ENCODE measurements around the gene COL11A2.
"Not testable (repeated sequence)": the region's sequence is repeated elsewhere in the genome, so short reads cannot be mapped to it uniquely, and the experiment has no call there.

COL11A2 gene

DNA sequence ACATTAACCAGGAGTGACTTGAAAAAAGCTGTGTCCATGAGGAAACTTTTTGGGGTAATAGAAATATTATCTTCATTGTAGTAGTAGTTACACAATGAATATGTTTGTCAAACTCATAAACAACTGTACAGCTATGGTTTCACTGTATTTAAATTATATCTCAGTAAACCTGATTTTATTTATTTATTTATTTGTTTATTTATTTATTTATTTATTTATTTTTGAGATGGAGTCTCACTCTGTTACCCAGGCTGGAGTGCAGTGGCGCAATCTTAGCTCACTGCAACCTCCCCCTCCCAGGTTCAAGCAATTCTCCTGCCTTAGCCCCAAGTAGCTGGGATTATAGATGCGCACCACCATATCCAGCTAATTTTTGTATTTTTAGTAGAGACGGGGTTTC lies 41.7 kb downstream of the COL11A2 start:
- not testable (repeated sequence) for DNase-seq

GRCh38 chr6:33147807-33148666 lies 44.2 kb downstream of the COL11A2 start:
- DNase-seq: no peak

DNA sequence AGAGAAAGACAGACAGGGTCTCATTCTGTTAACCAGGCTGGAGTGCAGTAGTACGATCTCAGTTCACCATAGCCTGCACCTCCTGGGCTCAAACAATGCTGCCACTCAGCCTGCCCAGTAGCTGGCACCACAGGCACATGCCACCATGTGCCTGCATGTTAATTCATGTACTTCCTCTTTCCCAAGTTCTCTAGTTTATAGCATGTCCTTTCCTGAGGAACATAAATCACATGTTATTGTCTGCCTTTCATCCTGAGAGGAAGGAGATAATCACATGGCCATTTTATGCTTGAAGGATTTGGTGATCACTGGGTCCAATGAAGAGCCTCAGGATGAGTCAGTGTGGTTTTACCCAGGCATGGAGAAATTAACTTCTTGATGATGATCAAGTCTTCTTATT lies 47.9 kb downstream of the COL11A2 start:
- peak; percentile 81 for DNase-seq

DNA sequence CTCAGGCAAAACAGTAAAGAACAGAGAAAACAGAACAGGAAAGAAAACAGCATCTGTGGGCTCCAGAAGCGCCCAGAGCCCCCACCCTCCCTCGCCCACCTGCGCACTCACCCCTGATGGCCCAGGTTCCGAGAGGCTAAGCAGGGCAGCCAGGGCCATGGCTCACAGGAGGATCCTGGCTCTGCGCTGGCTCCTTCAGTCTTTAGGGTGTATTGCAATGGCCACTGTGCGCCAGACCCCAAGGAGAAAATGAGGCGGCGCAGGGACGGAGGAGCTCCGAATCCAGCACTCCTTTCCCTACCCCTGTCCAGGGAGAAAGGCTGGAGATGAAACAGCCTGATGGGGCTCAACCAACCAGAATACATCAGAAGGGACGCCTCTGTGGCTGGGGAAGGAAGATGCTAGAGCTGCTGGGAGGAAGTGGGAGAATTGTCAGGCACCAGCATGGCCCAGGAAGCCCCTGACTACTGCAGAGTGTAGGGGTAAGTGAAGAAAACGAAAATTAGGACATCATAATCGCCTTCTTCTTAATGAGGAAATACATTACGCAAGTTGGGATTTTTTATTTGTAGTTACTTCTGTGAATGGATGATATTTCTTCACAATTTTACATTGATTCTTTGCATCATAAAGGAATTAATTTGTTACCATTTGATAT lies 49.0 kb downstream of the COL11A2 start:
- DNase-seq: no peak

GRCh38 chr6:33142501-33143070 lies 49.7 kb downstream of the COL11A2 start:
- no peak for DNase-seq

DNA sequence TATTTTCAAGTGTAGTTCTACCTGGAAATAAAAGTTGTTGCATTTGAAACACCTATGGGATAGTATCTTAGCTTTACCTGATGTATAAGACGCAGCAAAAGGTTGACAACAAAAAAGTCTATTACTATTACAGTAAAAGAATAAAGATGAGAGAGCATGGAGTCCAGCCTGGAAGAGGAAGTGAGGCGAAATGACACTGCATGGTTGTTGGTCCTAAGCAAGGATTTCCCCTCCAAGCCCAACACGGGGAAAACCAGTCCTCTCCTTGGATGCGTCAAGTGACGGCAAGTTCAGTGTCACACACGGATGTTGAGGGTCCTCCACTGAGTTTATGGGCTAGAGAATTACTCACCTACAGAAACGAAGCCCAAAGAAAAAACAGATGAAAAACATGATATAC lies 51.7 kb downstream of the COL11A2 start:
- DNase-seq: no peak

DNA sequence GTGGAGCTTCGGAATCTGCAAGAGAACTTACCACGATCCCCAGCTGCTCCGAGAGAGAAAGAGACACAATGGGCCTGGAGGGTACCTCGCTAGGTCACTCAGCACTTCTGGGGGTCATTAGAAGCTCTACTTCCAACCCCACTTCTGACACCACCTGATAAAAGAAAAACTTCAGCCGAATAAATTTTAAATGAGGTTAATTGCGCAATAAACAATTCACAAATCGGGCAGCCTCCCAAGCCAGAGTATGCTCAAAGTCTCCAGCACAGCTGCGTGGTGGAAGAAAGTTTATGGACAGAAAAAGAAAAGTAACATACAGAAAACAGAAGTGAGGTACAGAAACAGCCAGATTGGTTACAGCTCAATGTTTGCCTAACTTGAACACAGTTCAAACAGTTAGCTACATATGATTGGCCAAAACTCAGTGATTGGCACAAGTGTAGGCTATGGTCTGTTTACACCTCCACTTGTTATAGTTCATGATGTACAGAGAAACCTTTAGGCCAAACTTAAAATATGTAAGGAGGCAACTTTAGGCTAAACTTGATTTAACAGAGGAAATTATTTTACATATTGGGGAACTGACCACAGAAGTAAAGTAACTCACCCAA lies 52.6 kb downstream of the COL11A2 start:
- no peak for DNase-seq

- no peak for DNase-seq
Observed at GRCh38 chr6:33136310-33136900, 55.9 kb downstream of the COL11A2 start.

DNA sequence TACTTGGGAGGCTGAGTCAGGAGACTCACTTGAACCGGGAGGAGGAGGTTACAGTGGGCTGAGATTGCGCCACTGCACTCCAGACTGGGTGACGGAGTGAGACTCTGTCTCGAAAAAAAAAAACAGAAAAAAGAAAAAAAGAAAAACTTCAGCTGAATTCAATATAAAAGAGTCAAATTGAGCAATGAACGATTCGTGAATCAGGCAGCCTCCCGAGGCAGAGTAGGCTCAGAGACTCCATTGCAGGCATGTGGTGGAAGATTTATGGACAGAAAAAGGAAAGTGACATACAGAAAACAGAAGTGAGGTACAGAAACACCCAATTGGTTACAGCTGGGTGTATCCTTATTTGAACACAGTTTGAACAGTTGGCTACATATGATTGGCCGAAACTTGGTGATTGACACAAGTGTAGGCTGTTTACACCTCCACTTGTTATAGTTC lies 60.2 kb downstream of the COL11A2 start:
- no peak for DNase-seq

- DNase-seq: no peak
Observed at GRCh38 chr6:33128318-33128717, 63.9 kb downstream of the COL11A2 start.

GRCh38 chr6:33126101-33126714 lies 66.1 kb downstream of the COL11A2 start:
- DNase-seq: peak; percentile 28

- no peak for DNase-seq
Observed at GRCh38 chr6:33124947-33125346, 67.3 kb downstream of the COL11A2 start.

DNA sequence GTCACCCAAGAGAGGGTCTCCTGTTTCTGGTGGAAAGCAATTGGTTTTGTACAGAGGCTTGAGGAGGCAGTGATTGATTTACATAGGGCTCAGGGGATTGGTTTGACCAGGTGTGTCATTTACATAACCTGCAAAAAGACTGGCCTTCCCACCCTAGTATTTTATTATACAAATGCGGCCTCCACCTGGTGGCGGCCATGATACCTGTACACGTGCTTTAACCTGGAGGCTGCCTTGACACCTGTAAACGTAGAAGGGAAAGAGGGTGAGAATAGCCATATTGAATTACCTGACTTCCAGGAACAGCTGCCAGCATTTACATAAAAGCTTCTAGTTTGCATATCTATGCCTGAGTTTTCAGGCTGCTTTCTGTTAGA lies 67.8 kb downstream of the COL11A2 start:
- DNase-seq: no peak

GRCh38 chr6:33123732-33124524 lies 68.3 kb downstream of the COL11A2 start:
- DNase-seq: peak; percentile 35

DNA sequence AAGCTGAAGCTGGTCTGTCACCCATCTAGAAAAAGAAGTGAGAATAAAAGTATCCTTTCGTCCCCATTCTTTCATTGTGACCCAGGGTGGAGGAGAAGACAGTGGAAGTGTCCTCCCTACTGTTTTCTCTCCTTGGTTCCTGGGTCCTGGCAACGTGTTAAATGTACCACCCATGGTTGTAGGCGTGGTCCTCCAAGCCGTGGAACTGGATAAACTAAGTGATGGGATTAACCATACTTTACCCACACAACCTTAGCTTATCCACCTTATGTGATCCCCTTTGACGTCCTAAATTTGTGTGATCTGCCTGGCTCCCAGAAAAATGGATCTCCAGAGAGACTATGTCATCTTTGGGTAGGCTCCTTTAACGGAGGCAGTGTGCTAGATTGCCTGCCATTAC lies 69.1 kb downstream of the COL11A2 start:
- no peak for DNase-seq

DNA sequence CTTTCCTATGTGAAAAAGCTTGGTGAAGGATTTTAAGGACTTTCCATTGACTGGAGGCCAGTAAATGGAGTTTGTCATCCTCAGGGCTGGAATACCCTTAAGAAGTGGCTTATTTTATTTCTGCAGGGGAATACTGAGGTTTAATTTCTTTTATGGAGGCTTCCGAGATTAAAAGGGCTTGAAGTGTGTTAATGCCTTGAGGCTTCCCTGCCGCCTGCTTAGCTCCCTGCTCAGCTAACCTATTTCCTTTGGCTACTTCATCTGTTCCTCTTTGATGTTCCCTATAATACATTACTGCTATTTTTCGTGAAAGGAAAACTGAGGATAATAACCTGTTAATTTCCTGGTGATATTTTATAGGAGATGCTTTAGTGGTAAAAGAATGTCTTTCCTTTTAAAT lies 72.3 kb downstream of the COL11A2 start:
- no peak for DNase-seq

DNA sequence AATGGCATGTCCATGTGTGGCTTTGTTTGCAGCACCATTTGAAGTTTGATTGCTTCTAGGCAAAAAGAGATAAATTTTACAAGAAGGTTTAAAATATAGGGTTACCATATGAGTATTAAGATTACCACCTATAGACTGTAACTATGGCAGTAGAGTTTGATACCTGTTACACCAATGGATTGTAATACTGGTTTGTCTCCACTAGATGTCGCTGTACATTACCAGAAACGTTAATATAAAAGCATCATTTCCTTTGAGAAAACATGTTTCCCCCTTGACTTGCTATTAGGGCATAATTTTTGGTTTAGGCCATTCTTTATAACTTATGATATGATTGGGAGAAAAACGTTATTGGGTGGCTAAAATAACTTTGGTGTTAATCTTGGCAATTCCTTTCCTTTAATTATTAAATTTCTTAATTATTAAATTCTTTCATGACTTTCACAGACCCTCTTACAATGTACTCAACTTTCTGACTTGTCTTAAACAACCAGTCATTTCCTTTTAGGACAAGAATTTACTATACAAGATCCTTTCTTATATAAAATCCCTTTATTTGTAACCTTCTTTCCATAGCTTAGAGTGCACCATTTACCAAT lies 73.6 kb downstream of the COL11A2 start:
- no peak for DNase-seq

DNA sequence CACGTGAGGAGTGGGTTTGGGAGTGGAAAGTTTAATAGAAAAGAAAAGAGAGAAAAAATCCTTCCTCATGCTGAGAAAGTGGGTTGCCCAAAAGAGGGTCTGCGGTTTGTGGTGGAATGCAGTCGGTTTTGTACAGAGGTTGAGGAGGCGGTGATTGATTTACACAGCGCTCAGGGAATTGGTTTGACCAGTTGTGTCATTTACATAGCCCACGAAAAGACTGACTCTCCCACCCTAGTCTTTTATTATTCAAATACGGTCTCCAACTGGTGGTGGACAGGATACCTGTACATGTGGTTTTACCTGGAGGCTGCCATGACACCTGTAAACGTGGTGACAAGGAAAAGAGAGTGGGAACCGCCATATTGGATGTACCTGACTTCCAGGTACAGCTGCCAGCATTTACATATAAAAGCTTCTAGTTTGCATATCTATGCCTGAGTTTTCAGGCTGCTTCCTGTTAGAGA lies 74.4 kb downstream of the COL11A2 start:
- no peak for DNase-seq

DNA sequence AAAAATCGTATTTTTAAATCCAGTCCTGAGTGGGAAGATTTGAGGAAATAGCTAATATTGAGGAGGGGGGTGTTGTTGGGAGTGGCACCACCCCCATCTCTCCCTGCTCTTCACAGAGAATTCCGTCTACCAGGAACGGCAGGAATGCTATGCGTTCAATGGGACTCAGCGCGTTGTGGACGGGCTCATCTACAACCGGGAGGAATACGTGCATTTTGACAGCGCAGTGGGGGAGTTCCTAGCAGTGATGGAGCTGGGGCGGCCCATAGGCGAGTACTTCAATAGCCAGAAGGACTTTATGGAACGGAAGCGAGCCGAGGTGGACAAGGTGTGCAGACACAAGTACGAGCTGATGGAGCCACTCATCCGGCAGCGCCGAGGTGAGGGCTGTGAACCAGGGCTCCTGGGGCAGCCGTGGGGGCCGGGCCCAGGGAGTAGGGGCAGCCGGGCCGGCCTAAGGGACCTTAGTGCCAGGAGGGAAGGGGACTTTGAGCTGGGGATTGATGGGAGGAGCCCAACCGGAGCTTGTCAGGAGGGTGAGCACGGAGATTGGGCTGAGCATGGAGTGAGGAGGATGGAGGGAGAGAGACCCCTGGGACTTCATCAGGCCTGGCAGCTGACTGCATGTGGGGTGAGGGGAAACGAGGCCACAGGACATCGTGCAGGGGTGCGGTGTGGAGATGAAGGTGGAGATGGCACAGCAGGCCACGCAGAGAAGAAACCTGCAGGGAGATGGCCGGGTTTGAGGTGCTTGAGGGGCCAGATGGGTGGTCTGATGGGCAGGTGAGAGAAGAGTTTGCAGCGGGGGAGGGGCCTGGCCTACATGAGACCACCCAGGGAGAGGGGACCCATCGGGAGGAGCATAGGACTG lies 75.2 kb downstream of the COL11A2 start:
- no peak for DNase-seq

GRCh38 chr6:33116417-33116816 lies 75.8 kb downstream of the COL11A2 start:
- no peak for DNase-seq

All from GDM1 (cell line).